GM12878 (cell line): Measurements from ENCODE around the gene C1orf198.

Source experiments
- ATF3 ChIP-seq: IDR thresholded peaks from 2 replicates; pipeline ENCODE4 v1.6.1; 2011; ENCODE audit warnings: low read depth, mild to moderate bottlenecking, low read length, moderate library complexity, borderline replicate concordance; ENCODE audit errors: extremely low read depth
- BRCA1 ChIP-seq: IDR thresholded peaks from 2 replicates; pipeline ENCODE4 v1.6.1; 2011; ENCODE audit warnings: low read depth, low read length, improper control_type of control experiment
- CTCF ChIP-seq, 3 experiments: IDR thresholded peaks in 2 of 3; conservative IDR thresholded peaks in 1 of 3; 2 replicates each; pipeline ENCODE4 v1.5.1; 2011; ENCODE audit warnings: low read depth in 3 of 3, low read length in 3 of 3, mild to moderate bottlenecking in 3 of 3, control low read depth in 2 of 3, moderate library complexity in 2 of 3, inconsistent platforms in 1 of 3, mixed read lengths in 1 of 3; ENCODE audit not compliant: control insufficient read depth in 2 of 3, insufficient read depth in 1 of 3; ENCODE audit errors: extremely low read depth in 1 of 3
- EZH2 ChIP-seq: IDR thresholded peaks from 2 replicates; pipeline ENCODE4 v1.6.1; 2012; ENCODE audit warnings: low read depth, mild to moderate bottlenecking, control low read depth, inconsistent platforms, low read length, borderline replicate concordance; ENCODE audit not compliant: control insufficient read depth
- FOXK2 ChIP-seq: fragments of 450-650 bp; IDR thresholded peaks from 2 replicates; pipeline ENCODE4 v1.6.1; 2017; ENCODE audit warnings: mild to moderate bottlenecking, moderate library complexity
- GABPA ChIP-seq: IDR thresholded peaks from 2 replicates; pipeline ENCODE4 v1.6.1; 2014; ENCODE audit warnings: antibody characterized with exemption, low read depth, mild to moderate bottlenecking, inconsistent platforms
- POLR2A ChIP-seq: IDR thresholded peaks from 2 replicates; pipeline ENCODE4 v1.6.1; 2011; ENCODE audit warnings: low read depth, mild to moderate bottlenecking, low read length
- RCOR1 ChIP-seq: conservative IDR thresholded peaks from 2 replicates; pipeline ENCODE4 v1.6.1; 2012; ENCODE audit warnings: low read depth, low read length, improper control_type of control experiment
- REST ChIP-seq: IDR thresholded peaks from 2 replicates; pipeline ENCODE4 v1.6.1; 2012; ENCODE audit warnings: mild to moderate bottlenecking, low read depth, low read length
- SMC3 ChIP-seq: IDR thresholded peaks from 2 replicates; pipeline ENCODE4 v1.6.1; 2011; ENCODE audit warnings: low read length, improper control_type of control experiment, borderline replicate concordance
- TARDBP ChIP-seq: IDR thresholded peaks from 2 replicates; pipeline ENCODE4 v1.6.1; 2016; ENCODE audit warnings: borderline replicate concordance
- TCF12 ChIP-seq: IDR thresholded peaks from 2 replicates; pipeline ENCODE4 v1.6.1; 2011; ENCODE audit warnings: low read depth, mild to moderate bottlenecking, low read length
- TCF7 ChIP-seq: IDR thresholded peaks from 2 replicates; pipeline ENCODE4 v1.6.1; 2014; ENCODE audit warnings: antibody characterized with exemption, borderline replicate concordance
- TF ChIP-seq, protein P1 (sequence below): IDR thresholded peaks from 2 replicates; pipeline ENCODE4 v1.6.1; 2011; ENCODE audit warnings: low read depth, low read length, improper control_type of control experiment, borderline replicate concordance

- TF ChIP-seq FOXK2: no peak
- peak; percentile 25; the same call in 1 of the 2 replicates for TF ChIP-seq EZH2
- TF ChIP-seq GABPA: no peak
- no peak for TF ChIP-seq TARDBP
- no peak for TF ChIP-seq TCF12
- no peak for TF ChIP-seq CTCF (IDR thresholded peaks at IDR 0.05 in 2 of 3, conservative IDR thresholded peaks at IDR 0.05 in 1 of 3; ENCODE audit: control insufficient read depth in 2 of 3, extremely low read depth in 1 of 3, insufficient read depth in 1 of 3, low read depth in 3 of 3, low read length in 3 of 3)
- no peak for TF ChIP-seq RCOR1
- TF ChIP-seq REST: no peak
- no peak for TF ChIP-seq POLR2A
- no peak for TF ChIP-seq SMC3
- no peak for TF ChIP-seq ATF3
- TF ChIP-seq TCF7: no peak
- TF ChIP-seq, protein P1, sequence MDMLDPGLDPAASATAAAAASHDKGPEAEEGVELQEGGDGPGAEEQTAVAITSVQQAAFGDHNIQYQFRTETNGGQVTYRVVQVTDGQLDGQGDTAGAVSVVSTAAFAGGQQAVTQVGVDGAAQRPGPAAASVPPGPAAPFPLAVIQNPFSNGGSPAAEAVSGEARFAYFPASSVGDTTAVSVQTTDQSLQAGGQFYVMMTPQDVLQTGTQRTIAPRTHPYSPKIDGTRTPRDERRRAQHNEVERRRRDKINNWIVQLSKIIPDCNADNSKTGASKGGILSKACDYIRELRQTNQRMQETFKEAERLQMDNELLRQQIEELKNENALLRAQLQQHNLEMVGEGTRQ: no peak
- TF ChIP-seq BRCA1: no peak
These were observed 1.0 kb downstream of the C1orf198 start for GRCh38 chr1:230867101-230867902.
